Activated CD8-positive, alpha-beta memory T cell treated with anti-CD3 and anti-CD28 coated beads for 24 hours (primary cell): ENCODE results near the gene SLC18A3.

Source experiments
- DNase-seq: peaks from one replicate; pipeline ENCODE4 v3.0.0-alpha.2; 2020

Gene SLC18A3

GRCh38 chr10:49610114-49610457, at the start of gene SLC18A3:
SLC18A3 (plus strand) TSS chr10:49610310; CDS start chr10:49610741, 431 bp downstream.
- no peak for DNase-seq

DNA sequence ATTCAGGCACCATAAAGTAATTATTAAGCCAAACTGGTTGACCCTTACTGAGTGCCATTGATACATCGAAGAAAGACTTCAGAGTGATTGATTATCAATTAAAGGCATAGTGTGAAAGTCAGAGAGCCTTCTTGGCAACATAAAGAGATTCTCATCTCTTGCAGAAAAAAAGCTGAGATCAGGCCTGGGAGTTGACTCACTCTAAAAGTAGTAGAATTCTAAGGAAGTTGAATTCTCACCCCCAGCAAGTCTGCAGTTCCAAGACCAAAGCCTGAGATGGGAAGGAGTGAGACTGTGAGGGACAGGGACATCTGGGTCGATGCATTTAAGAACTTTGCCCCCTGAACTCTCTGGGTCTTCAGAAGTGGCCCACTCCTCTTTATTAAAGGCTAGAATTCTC, 49.6 kb upstream of the SLC18A3 start:
- no peak for DNase-seq

GRCh38 chr10:49562893-49563292, 47.2 kb upstream of the SLC18A3 start:
- no peak for DNase-seq

DNA sequence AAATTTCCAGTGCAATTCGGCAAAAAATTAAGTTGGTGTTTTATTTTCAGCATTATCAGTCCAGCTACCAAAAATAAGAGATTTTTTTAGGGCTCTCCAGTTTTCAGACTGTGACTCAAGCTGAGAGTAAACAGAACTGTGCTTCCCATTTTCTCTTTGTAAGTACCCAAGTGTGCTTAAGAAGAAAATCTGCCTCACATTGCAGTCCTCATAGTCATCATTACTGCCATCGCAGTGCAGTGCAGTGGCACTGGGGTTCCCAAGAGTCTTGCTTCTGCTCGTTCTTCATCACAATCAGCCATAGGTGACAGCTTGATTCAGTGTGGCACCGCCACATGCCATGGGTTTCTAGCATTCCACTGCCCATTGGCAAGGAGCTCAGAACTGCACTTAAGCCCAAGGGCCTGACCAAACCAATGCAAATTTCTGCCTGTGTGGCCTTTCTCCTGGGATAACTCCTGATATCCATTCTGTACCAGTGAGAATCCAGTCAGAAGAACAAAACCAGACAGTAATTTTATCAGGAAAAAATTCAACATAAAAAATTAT, 45.6 kb upstream of the SLC18A3 start:
- DNase-seq, result no peak

- no peak for DNase-seq
These were observed 42.3 kb upstream of the SLC18A3 start for GRCh38 chr10:49567810-49568209.

DNA sequence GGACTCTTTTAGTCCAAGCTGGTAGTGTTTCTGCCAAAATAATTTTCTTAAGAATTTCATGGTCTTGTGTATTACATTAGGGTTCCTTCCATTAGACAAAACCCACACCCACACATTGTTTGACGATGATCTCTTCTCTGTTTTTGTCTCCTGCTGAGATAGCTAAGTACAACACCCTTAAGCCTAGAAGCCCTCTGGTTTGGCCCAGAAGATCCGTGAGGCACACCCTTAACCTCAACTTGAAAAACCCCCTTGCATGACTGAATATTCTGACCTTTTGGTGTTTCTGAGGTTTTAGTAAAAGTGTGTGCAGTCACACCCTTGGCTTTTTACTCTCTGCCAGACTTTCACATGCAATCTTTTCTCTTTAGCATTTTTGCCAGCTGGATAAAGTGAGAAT, 41.9 kb upstream of the SLC18A3 start:
- DNase-seq, result no peak

GRCh38 chr10:49569031-49569631, 41.0 kb upstream of the SLC18A3 start:
- DNase-seq, result no peak

DNA sequence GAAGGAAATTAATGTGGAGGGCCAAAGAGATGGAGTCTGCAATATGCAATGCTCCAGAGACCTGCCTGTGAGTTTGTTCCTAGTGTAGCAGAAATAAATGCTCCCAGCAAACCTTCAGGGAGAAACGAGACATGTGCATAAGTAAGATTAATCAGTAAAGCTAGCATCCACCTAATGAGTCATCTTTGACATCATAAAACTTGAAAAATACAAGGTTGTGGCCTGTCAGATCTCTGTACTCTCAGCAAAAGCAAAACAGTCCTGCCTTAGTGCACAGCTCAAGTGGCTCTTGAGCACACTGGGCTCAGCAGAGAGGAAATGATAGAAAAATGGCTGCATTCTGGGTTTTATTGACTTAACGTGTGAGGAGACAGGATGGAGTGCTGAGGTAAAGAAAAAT, 38.7 kb upstream of the SLC18A3 start:
- no peak for DNase-seq

DNA sequence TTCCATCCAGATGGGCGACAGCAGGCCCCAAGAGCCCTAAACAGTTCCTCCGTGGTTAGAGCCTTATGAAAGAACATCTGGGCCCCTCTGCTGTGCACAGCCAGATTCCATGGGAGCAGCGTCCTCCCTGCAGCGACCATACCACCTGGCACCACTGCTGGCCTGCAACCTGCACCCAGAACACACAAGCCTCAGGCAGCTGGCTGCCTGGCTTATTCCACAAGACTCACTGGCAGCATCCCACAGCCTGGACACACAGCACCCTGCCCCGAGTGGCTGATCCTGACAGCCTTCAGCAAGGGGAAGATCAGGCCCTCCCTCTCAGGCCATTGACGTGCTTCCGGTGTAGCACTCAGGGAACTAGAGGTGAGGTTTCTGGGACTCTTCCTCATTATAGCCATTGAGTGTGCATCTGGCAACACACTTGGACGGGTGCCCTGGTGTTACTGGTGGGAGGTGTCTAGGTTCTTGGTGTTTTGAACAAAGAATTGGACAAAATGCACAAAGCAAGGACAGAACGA, 37.5 kb upstream of the SLC18A3 start:
- DNase-seq, result no peak

DNA sequence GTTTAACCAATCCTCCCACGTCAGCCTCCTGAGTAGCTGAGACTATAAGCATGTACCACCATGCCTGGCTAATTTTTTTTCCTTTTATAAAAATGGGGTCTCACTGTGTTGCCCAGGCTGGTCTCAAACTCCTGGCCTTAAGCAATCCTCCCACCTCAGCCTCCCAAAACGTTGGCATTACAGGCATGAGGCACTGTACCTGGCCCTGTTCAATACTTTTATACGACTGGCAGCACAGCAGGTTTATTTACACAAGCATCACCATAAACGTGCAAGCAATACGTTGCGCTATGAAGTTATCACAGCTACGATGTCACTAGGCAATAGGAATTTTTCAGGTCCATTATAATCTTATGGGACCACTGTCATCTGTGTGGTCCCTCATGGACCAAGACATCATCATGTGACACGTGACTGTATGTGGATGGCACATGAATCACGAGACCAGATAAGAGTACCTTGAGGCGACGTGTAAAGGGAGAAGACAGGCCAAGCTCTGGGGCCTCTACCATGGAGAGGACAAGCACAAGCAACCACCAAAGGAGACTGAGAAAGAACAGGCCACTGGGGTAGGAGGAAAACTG, 34.5 kb upstream of the SLC18A3 start:
- DNase-seq, result no peak

GRCh38 chr10:49577182-49577925, 32.8 kb upstream of the SLC18A3 start:
- DNase-seq, result no peak

DNA sequence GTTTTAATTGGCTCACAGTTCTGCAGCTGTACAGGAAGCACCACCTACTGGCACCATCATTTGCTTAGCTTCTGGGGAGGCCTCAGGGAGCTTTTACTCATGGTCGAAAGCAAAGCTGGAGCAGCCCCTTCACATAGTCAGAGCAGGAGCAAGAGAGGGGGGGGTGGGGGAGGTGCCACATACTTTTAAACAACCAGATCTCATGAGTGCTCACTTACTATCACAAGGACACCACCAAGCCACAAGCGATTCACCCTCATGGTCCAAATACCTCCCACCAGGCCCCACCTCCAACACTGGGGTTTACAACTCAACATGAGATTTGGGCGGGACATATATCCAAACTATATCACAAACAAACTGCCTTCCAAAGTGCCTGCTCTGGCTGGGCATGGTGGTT, 31.7 kb upstream of the SLC18A3 start:
- no peak for DNase-seq

GRCh38 chr10:49579621-49580020, 30.5 kb upstream of the SLC18A3 start:
- DNase-seq, result no peak

GRCh38 chr10:49585387-49585786, 24.7 kb upstream of the SLC18A3 start:
- DNase-seq, result no peak

DNA sequence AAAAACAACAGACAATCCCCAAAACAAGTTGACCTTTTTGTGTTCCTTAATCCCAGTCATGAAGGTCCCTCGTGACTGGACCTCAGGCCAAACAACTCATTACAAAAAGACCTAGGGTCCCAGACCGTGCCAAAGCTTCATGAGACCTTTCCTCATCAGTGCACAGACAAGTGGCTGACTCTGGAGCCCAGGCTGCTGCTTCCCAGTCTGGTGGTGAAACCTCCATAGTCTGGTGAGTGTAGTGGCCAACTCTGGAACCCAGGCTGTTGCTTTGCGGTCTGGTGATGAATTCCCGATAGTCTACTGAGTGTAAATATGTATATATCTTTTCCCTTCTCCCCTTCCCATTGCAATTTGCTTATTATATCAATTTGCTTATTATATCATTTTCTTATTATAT, 22.1 kb upstream of the SLC18A3 start:
- no peak for DNase-seq

- peak; percentile 80 for DNase-seq
These were observed 17.2 kb upstream of the SLC18A3 start for GRCh38 chr10:49592726-49593563.

GRCh38 chr10:49593564-49593875, 16.6 kb upstream of the SLC18A3 start:
- peak; percentile 33 for DNase-seq

- DNase-seq, result peak; percentile 38
These were observed 16.1 kb upstream of the SLC18A3 start for GRCh38 chr10:49593998-49594397.

DNA sequence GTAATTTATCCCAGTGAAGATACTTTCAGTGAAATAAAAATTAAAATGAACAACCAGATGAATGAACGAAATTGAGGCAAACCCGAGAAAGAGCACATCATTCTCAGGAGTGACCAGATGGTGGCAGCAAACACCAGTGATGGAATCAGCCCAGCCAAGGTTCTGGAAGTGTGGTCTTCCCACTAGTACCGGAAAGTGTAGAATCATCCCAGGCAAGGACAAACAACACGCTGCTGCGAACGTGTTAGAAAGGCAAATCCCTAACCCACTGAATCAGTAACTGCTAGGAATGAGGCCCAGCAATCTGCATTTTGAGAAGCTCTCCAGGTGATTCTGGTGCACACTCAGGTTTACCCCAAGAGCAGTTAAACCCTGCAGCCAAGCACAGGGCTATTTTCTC, 15.5 kb upstream of the SLC18A3 start:
- peak; percentile 56 for DNase-seq

DNA sequence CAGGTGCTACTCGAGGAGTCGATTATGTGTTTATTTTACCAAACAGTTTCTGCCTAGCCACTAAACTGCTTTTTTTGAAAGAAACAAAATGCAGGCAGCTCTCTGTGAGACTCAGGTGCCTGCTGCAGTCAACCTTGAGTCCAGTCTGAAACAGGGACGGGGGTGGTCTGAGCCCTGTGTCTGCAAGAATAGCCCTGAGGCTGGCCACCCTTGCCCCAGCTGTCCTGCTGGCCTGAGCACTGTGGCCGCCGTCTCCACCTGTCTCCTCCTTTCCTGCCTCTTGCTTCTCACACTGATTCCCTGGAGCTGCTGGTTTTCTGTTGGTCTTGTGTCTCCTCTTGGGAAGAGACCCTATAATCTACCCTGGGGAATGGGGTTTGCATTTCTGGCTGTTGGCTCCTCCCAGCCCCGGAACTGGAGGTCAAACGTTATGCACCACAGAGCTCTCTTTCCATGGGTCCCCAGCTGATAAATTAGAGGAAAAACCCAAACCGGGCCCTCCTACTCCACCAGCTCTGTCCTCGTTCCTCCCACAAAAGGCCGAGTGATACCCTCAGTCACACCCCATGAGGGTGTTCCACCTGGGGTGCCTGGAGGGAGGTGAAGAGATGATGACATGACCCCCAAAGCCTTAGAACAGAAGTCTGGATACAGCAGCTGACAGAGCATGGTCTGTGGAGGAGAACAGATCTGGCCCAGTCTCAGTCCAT, 15.0 kb upstream of the SLC18A3 start:
- DNase-seq, result peak; percentile 43

DNA sequence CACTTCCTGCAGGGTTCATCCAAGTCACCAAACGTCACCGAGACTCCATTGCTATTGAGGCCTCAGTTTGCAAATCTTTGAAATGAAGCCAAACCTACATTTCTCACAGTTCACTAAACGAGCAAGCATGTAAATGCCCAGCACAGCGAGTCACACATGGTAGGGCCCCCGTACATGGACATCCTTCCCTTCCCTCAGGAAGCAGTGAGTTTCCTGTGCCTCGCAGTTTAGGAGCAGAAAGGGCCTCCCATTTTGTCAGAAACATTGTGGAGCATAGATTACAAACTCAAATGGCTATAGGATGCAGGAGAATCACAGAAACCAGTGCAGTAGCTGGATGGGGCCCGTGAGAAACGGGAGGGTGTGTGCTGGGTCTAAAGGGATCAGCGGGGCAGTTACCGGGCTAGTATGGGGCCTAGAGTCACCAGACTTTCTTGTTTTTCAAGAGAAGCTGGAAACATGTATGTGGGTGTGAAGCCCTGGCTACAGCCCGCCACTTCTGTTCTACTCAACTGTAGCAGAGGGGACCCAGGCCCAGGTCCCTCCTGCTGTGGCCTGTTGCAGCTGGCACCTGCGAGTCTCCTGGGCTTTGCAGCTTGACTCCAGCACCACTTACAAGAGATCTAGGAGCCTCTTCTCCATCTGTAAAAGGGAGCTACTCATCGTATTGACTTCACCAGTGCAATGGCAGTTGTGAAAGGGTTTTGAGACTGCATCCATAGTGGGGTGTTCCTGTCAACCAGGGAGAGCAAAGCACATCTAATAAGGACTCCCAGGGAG, 14.2 kb upstream of the SLC18A3 start:
- no peak for DNase-seq

DNA sequence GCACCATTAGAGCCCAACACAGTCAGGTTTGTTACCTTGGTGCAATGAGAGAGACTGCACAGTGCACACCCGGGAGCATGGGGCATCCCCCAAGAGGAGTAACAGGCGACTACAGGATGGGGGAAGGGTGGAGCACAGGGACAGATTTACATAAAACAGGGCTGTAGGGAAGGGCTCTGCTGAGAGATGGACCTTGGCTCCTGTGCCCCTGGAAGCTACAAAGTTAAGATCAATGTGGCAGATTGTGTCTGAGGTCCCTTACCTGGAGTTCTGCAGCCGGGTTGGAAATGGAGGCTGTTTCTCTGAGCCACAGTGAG, 13.7 kb upstream of the SLC18A3 start:
- no peak for DNase-seq
